ENCODE results near the gene COX6B2.

The COX6B2 gene

GRCh38 chr19:55304980-55305379, 49.5 kb downstream of the COX6B2 start:
- Histone ChIP-seq H3K4me1 (ENCODE audit: control insufficient read depth, insufficient read depth, low read length) (peaks cover 12% of the 10 kb centered on the region), H3K27ac (ENCODE audit: low read depth, low read length) (no peak overlapping the region), H3K27me3 (ENCODE audit: control insufficient read depth, insufficient read depth, low read length) (no peaks in the 10 kb centered on the region), H3K9me3 (ENCODE audit: control insufficient read depth, insufficient read depth, low read depth, low read length) (no peaks in the 10 kb centered on the region), H3K36me3 (ENCODE audit: control insufficient read depth, insufficient read depth, low read length) (peaks cover 61% of the 10 kb centered on the region), H3K4me3 (ENCODE audit: low read depth, low read length) (no peak overlapping the region), H3K9ac (ENCODE audit: low read length) (no peak overlapping the region)

- H3K36me3 ChIP-seq (ENCODE audit: control insufficient read depth, insufficient read depth, low read length), result peaks cover 61% of the 10 kb centered on the region
Observed at GRCh38 chr19:55304279-55304978, 50.1 kb downstream of the COX6B2 start.

DNA sequence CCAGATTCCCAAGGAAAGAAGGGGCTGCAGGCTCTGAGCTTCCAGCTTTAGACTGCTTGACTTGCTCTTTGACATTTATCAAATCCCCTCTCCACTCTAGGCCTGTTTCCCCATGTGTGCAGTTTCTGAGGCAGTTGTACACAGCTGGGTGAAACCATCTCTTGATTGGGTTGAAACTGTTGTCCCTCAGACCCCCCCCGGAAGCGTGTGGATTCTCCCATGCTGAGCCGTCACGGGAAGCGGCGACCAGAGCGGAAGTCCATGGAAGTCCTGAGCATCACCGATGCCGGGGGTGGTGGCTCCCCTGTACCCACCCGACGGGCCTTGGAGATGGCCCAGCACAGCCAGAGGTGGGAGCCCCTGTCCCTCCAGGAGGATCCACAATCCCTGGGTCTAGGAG, 51.0 kb downstream of the COX6B2 start:
- Histone ChIP-seq H3K9ac (ENCODE audit: low read length) (no peak overlapping the region), H3K4me3 (ENCODE audit: low read depth, low read length) (no peak overlapping the region), H3K9me3 (ENCODE audit: control insufficient read depth, insufficient read depth, low read depth, low read length) (no peaks in the 10 kb centered on the region), H3K27me3 (ENCODE audit: control insufficient read depth, insufficient read depth, low read length) (no peaks in the 10 kb centered on the region), H3K4me1 (ENCODE audit: control insufficient read depth, insufficient read depth, low read length) (peaks cover 12% of the 10 kb centered on the region), H3K36me3 (ENCODE audit: control insufficient read depth, insufficient read depth, low read length) (peaks cover 58% of the 10 kb centered on the region), H3K27ac (ENCODE audit: low read depth, low read length) (no peak overlapping the region)

More at GRCh38 chr19:55304279-55304978, 50.1 kb downstream of the COX6B2 start:
- H3K9me3 ChIP-seq (ENCODE audit: control insufficient read depth, insufficient read depth, low read depth, low read length), result no peaks in the 10 kb centered on the region
- peaks cover 12% of the 10 kb centered on the region for H3K4me1 ChIP-seq (ENCODE audit: control insufficient read depth, insufficient read depth, low read length)
- no peaks in the 10 kb centered on the region for H3K27me3 ChIP-seq (ENCODE audit: control insufficient read depth, insufficient read depth, low read length)
- no peak overlapping the region for H3K27ac ChIP-seq (ENCODE audit: low read depth, low read length)
- no peak overlapping the region for H3K9ac ChIP-seq (ENCODE audit: low read length)
- no peak overlapping the region for H3K4me3 ChIP-seq (ENCODE audit: low read depth, low read length)

DNA sequence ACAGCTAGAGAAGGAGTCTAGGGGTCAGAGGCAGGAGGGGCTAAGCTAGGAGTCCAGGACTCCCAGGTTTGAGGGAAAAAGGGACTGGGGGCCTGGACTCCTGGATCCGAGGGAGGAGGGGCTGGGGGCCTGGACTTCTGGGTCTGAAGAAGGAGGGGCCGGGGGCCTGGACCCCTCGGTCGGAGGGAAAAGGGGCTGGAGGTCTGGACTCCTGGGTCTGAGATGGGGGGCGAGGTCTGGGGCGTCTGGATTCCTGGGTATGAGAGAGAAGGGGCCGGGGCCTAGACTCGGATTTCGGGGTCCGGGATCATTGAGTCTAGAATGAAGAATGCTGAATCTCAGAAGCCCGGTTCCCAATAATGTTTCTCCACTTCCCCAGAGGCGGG, 52.2 kb downstream of the COX6B2 start:
- Histone ChIP-seq H3K36me3 (ENCODE audit: control insufficient read depth, insufficient read depth, low read length) (peaks cover 58% of the 10 kb centered on the region), H3K4me1 (ENCODE audit: control insufficient read depth, insufficient read depth, low read length) (peaks cover 12% of the 10 kb centered on the region), H3K9me3 (ENCODE audit: control insufficient read depth, insufficient read depth, low read depth, low read length) (no peaks in the 10 kb centered on the region), H3K27me3 (ENCODE audit: control insufficient read depth, insufficient read depth, low read length) (no peaks in the 10 kb centered on the region), H3K4me3 (ENCODE audit: low read depth, low read length) (no peak overlapping the region), H3K27ac (ENCODE audit: low read depth, low read length) (no peak overlapping the region), H3K9ac (ENCODE audit: low read length) (no peak overlapping the region)

- Histone ChIP-seq H3K4me1 (ENCODE audit: control insufficient read depth, insufficient read depth, low read length) (peaks cover 12% of the 10 kb centered on the region), H3K9ac (ENCODE audit: low read length) (no peak overlapping the region), H3K9me3 (ENCODE audit: control insufficient read depth, insufficient read depth, low read depth, low read length) (no peaks in the 10 kb centered on the region), H3K27ac (ENCODE audit: low read depth, low read length) (no peak overlapping the region), H3K4me3 (ENCODE audit: low read depth, low read length) (peak overlapping the region; percentile 39), H3K36me3 (ENCODE audit: control insufficient read depth, insufficient read depth, low read length) (peaks cover 56% of the 10 kb centered on the region), H3K27me3 (ENCODE audit: control insufficient read depth, insufficient read depth, low read length) (no peaks in the 10 kb centered on the region)
Observed at GRCh38 chr19:55301459-55302317, 52.8 kb downstream of the COX6B2 start.

GRCh38 chr19:55300886-55301458, 53.5 kb downstream of the COX6B2 start:
- H3K9ac ChIP-seq (ENCODE audit: low read length), result no peak overlapping the region
- peaks cover 51% of the 10 kb centered on the region for H3K36me3 ChIP-seq (ENCODE audit: control insufficient read depth, insufficient read depth, low read length)
- no peak overlapping the region for H3K27ac ChIP-seq (ENCODE audit: low read depth, low read length)
- H3K27me3 ChIP-seq (ENCODE audit: control insufficient read depth, insufficient read depth, low read length), result no peaks in the 10 kb centered on the region
- H3K4me3 ChIP-seq (ENCODE audit: low read depth, low read length), result no peak overlapping the region
- H3K9me3 ChIP-seq (ENCODE audit: control insufficient read depth, insufficient read depth, low read depth, low read length), result no peaks in the 10 kb centered on the region
- H3K4me1 ChIP-seq (ENCODE audit: control insufficient read depth, insufficient read depth, low read length), result peaks cover 12% of the 10 kb centered on the region

GRCh38 chr19:55299991-55300390, 54.5 kb downstream of the COX6B2 start:
- Histone ChIP-seq H3K27ac (ENCODE audit: low read depth, low read length) (no peak overlapping the region), H3K27me3 (ENCODE audit: control insufficient read depth, insufficient read depth, low read length) (no peaks in the 10 kb centered on the region), H3K9ac (ENCODE audit: low read length) (no peak overlapping the region), H3K9me3 (ENCODE audit: control insufficient read depth, insufficient read depth, low read depth, low read length) (no peaks in the 10 kb centered on the region), H3K36me3 (ENCODE audit: control insufficient read depth, insufficient read depth, low read length) (peaks cover 52% of the 10 kb centered on the region), H3K4me3 (ENCODE audit: low read depth, low read length) (no peak overlapping the region), H3K4me1 (ENCODE audit: control insufficient read depth, insufficient read depth, low read length) (peaks cover 9% of the 10 kb centered on the region)
